Renal cortical epithelial cell (primary cell): ENCODE results near the gene TM4SF18. TPM values are rescaled to one million over a fixed set of nuclear protein-coding genes. Genes with fewer than 3 reads are reported as not detected.
"Not testable (repeated sequence)": the region's sequence is repeated elsewhere in the genome, so short reads cannot be mapped to it uniquely, and the experiment has no call there.

Experiments
- DNase-seq: peaks from one replicate; pipeline ENCODE4 v3.0.0-alpha.2; 2011; ENCODE audit warnings: low read depth
- total RNA-seq: library from RNA; depleted of rRNA; stranded (reverse); fragments of >200 nt; gene quantifications from 2 replicates; pipeline ENCODE4 v1.2.3, GENCODE V29; 2014

TM4SF18 gene, protein sequence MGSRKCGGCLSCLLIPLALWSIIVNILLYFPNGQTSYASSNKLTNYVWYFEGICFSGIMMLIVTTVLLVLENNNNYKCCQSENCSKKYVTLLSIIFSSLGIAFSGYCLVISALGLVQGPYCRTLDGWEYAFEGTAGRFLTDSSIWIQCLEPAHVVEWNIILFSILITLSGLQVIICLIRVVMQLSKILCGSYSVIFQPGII
- 11.9 and 21.5 TPM in 2 replicates for total RNA-seq

DNA sequence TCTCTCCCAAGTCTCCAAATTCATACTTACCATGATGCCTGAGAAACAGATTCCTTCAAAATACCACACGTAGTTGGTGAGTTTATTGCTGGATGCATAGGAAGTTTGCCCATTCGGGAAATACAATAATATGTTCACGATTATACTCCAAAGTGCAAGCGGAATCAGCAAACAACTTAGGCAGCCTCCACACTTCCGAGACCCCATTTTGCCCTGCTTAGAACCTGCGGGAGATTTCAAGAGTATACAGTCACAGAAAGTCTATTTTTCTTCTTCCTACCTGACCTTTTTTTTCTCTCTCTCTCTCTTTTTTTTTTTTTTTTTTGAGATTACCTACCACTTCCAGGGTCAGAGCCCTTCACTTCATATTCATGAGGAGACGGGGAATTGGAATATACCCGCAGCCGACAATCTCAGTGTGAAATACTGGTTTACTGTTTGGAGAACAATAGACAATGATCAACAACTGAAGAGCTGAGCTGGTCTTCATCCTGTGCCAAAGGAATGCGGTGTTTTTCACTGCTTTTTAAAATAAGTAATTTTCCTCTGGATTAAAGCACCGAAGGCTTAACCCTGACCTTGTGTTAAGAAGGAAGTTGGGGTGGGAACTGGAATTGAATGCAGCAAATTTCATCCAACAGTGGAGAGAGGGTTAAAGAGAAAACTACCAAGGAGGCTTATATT lies at the start of gene TM4SF18:
TSS of gene TM4SF18 (minus strand) at position 461 of the 684 bp plus-strand sequence. CDS start at position 207, 254 bp downstream.
- peak; percentile 54 for DNase-seq

DNA sequence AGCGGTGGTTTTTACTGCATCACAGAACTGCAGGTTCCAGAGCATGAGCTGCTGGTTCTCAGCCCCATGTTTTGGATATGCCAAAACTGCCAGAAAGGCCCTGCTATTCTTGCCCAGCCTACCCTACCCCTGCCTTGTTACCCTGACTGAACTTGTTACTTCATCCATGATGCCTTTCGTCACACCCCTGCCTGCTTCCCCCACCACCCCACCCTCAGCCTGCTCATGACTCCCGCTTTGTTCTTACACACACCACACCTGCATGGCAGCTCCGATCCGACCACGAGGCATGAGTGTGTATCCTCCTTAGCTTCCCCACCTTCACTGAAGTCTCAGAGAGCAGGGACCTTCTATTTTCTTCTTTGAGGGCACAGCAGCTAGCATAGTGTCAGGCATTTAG lies 49.1 kb upstream of the TM4SF18 start:
- DNase-seq = peak; percentile 19

DNA sequence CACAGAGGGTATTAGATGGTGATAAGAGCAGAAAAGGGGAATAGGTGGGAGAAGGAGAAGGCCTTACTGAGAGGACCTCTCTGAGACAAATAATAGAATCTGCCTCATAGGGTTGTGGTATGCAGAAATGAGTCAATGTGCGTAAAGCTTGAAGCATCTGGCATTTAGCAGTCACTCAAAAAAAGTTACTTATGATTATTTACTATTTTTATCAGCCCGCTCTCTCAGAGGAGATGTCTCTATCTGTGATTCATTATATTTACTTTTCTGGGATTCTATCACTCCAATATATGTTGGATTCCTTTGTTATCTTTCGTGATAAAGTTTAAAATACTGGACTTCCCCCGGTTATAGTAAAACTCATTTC lies 48.6 kb upstream of the TM4SF18 start:
- peak; percentile 66 for DNase-seq

DNA sequence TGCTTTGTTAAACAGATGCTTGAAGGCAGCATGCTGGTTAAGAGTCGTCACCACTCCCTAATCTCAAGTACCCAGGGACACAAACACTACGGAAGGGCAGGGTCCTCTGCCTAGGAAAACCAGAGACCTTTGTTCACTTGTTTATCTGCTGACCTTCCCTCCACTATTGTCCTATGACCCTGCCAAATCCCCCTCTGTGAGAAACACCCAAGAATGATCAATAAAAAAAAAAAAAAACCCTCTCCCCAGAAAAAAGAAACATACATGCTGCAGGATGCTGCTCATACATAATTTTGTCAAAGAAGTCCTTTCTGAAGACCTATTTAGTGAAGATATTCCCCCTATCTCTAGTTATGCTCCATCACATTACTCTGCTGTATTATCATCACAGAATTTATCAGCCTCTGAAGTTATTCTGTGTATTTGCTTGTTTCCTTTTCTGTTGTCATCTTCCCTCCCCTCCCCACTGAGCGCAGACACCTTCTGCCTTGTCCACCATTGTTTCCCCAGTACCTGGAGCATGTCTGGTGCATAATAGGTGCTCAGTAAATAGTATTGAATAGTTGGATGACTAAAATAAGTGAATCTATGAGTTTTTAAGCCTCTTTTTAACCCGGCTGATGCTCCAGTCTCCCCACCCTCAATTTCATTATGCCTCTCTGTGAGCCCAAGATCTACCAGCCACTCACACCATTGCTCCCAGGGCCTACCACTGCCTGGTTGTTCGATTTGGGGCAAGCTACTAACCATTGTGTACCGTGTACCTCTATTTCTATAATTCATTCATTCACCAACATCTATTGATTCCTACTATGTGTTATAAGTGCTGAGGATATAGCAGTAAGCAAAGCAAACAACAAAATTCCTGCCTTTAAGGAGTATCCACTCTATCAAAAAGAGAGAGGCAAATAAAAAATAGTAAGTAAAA lies 48.0 kb upstream of the TM4SF18 start:
- no peak for DNase-seq

DNA sequence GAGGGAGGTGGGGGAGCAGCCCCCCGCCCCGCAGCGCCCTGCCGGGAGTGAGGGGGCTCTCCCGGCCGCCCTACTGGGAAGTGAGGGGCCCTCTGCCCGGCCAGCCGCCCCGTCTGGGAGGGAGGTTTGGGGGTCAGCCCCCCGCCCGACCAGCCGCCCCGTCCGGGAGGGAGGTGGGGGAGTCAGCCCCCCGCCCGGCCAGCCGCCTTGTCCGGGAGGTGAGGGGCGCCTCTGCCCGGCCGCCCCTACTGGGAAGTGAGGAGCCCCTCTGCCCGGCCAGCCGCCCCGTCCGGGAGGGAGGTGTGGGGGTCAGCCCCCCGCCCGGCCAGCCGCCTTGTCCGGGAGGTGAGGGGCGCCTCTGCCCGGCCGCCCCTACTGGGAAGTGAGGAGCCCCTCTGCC lies 46.8 kb upstream of the TM4SF18 start:
- not testable (repeated sequence) for DNase-seq

DNA sequence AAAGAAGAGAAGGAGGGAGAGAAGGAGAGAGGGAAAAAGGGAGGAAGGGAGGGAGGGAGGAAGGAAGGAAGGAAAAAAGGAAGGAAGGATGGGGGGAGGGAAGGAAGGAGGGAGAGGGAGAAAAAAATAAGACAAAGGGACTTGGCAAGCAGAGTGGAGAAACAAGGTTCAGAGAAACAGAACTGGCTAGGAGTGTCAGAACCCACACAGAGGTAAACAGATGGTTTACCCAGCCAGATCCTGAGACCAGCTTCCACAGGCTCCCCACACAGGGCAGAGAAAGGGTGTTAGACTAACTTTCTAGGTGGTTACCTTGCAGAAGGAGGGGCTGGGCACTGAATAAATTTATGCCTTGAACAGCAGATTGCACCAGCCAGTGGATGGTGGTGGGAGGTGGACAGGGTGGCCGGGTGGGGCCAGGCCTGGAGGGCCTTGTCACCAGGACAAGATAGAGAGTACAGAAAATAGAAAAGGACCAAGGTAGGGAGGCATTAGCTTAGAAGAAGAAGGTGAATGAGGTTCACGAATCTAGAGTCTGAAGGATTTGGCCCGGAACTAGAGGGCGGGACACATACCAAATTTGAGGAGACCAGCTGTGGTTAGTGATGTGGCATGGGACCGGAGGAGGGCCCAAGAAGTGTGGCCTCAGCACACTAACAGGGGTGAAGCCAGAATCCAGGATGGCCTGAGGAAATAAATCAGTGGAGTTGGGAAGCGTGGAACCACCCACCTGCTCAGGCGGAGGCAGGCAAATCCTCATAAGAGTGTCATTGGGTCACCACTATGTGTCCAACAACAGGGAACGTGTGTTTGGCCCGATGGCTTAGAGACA lies 45.3 kb upstream of the TM4SF18 start:
- DNase-seq = peak; percentile 60

DNA sequence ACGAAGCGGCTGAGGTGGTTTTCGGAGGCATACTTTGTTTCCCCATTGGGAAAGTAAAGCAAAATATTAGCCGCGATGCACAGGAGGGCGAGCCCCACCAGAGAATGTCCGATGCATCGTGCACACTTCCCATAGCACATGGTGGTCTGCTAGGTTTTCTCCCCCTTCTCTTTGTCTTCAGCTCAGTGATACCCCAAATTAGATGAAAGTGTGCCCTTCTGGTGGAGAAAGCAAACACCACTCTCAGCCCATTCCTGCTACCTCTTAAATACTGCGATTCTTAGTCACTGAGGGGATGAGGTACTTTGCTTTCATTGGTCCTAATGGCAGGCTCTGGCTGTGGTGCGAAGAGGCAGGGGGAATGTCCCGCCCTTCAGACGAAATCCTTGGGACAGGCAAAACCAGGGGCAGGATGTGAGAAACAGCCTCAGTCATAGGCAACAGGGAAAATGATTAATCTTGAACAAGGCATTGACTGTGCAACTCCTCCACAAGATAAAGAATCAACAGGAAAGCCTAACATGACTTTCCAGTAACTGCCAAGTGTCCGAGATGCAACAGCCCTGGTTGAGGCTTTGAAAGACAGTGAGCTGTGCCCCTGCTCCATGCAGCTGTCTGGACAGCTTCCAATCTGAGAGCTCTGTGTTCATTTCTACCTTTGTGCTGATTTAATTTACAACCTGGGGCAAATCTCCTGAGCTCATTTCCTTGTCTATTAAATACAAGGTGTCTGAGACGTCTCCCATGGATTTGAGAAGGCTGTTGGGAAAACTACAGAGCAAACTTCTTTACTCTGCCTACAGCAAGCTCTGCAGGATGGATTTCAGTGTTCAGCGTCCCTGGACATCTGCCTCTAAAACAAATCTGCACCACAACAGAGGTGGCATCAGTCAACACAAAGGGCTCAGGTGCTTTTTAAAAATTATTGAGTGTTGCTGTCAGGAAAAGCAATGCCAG lies 44.2 kb upstream of the TM4SF18 start, which contains the start of gene TM4SF1:
TSS of gene TM4SF1 (minus strand) at position 242 of the 957 bp plus-strand sequence. CDS start at position 140, 102 bp downstream.
- peak; percentile 99 for DNase-seq

DNA sequence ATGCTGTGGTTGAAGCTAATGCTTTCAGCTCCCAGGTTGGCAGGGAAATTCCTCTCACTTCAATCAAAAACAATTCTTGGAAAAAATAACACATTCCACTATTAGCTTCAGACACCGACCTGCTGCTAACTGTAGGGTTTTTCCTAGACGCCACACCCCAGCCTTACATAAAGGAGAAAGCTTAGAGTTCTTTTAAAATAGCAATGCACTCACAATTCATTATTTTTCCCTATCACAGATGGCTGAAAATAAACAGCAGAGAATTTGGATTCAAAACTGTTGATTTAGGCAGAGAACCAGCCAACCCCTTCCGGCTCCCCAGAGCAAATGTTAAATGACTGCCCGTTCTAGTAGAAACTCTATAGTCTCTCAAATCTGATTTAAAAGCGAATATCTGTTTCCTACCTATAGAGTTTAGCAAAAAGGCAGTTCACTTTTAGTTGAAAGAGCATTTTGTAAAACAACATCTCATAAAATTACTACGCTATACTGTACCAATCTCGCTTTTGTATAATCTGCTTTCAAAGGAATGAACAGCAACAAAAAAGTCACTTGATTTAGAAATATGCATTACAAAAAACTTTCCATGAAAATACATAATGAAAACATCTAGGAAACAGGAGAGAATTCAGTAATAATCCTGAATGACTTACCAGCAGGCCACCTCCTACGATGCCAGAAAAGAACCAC lies 43.4 kb upstream of the TM4SF18 start:
- DNase-seq = peak; percentile 73

DNA sequence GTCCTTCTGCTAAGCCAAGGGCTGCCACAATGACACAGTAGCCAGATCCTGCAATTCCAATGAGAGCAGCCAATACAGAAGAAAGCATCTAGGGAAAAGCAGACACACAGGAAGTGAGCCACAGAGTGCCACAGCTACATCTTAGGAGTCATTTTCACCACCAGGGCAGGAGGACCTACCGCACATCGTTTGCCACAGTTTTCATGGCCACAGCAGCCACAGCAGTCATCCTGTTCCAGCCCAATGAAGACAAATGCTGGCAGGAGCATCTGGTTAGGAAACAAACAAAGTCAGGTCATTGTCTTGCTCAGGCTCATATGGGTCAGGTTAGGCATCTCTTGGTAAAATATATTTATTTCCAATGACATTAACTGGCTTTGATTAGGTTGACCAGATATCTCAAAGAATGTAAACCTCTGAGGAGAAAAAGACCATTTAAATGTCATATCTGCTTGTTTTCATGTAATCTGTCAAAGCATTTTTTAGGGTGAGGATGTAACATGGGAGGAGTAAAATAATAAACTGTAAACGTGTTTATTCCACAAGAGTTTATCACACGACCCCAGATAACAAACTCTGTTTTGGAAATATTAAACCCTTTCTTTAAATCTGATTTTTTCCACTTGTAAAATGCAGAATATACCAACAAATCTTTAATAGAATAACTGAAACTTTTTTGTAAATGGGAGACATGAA lies 42.2 kb upstream of the TM4SF18 start:
- peak; percentile 63 for DNase-seq

DNA sequence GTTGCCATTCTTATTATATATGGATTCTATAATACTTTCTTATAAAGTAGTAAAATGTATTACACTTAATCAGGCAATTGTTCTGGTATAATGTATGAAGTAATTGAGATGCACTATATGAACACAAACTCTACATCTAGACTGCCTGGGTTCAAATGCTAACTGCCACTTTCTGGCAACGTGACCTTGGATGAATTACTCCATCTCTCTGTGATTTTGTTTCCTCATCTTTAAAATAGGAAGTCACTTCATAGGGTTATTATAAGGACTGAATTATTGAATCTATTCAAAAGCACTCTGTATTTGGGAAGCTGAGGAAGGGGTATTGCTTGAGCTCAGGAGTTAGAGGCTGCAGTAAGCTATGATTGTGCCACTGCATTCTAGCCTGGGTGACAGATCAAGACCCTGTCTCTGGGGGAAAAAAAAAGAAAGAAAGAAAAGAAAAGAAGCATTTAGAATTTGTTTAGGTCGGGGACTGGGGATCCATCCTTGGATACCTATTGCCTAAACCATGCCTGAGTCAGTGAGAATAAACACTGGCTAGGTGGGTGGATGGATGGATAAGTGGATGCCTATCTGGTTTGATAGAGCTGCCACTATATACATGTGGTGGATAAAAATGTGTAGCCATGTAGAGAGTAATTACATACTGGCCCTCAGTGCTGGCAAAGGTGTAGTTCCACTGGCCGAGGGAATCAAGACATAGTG lies 41.5 kb upstream of the TM4SF18 start:
- DNase-seq = no peak

DNA sequence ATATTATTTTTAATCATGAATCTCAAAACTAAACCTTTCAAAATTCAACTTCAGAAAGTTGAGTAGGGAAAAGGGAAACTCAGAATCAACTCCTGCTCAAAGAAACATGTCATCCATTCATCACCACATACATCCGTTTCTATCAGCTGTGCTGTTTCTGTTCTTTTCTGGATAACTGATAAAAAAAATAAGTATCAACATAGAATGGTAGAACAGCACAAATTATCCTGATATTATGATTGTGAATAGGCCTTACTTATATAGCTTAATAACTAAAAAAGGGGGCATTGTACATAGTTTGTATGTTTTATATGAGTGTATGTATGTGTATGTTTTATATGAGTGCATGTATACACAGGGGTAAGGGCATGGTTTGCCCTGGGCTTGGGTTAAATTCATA lies 41.0 kb upstream of the TM4SF18 start:
- DNase-seq = no peak

DNA sequence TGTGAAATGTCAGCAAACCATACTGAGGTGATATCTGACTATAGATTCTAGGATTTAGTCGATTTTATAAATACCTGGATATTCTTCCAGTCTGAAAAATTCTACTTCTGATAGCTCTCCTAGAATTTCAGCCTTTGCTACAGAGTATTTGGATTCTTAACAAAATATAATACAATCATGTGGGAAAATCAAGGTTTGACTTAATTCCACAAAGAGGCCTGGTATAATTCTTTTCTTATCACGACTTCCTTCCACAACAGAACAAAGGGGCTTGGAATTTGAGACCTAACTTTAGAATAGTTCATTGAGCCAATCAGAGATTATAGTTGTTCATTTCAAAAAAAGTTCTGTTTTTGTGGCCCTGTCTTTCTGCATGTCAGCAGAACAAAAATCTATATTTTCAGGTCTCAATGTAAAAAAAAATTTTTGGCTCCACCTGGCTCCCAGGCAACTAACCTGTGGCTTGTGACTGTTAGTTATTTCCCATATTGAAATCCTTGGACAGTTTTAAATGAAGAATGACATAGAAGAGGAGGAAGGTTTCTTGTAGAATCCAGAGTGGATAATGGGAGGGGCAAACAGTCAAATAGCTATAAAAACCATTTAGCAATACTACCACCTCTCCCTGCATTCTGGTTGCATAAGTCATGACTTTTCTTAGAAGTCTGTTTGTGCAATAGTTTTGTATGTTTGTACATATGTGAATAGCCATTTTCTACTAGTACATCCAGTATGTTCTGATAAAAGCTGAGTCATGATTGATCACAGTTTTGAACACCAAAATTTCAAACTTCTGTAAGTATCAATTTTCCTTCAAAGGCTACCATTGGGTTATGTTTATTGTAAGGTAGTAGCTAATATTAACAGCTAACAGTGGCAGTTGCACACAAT lies 40.0 kb upstream of the TM4SF18 start:
- peak; percentile 95 for DNase-seq

DNA sequence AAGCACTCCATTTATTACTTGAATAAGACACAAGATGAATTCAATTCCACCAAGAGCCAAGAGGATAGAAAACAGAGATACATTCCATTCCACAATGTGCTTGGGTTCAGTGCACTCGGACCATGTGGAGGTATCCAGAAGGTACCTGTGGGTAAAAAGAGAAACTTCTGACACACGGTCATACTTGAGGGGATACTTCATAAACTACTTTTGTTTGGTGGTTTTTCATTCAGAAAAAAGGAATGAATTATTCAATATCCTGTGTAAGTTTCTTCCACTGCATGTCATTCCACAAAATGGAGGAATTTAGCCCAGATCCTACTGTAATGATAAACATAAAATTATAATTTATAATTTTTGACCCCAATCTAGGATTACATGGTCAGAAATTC lies 38.3 kb upstream of the TM4SF18 start:
- DNase-seq = peak; percentile 54

DNA sequence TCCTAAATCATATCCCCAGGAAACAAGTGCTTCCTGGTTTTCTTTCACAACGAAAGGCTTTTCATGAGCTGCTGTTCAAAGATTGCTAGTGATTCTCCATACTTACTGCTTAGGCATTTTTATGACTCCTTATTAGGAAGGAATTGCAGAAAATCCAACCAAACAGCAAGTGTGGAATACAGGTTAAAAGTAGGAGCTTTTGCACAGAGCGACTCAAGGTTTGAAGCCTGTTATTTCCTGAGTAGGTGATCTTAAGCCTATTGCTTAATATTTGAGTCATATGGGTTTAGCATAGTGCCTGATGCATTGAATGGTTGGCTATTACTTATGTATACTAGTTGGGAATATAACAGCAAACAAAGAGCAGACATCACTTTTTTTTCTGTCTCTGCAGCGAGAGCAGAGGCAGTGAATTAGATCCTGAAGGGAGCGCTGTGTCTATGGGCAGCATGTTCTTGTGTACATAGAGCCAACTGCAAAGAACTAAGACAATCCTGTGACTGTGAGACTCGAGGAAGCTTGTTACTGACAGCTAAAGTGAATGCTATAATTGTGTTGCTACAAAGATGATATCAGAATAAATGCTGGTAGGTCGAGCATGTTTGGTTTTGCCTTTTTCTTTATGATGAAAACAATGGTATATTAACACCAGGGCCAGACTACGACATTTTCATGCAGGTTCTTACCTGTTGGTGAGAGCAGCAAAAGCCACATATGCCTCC lies 37.7 kb upstream of the TM4SF18 start:
- DNase-seq = peak; percentile 74

DNA sequence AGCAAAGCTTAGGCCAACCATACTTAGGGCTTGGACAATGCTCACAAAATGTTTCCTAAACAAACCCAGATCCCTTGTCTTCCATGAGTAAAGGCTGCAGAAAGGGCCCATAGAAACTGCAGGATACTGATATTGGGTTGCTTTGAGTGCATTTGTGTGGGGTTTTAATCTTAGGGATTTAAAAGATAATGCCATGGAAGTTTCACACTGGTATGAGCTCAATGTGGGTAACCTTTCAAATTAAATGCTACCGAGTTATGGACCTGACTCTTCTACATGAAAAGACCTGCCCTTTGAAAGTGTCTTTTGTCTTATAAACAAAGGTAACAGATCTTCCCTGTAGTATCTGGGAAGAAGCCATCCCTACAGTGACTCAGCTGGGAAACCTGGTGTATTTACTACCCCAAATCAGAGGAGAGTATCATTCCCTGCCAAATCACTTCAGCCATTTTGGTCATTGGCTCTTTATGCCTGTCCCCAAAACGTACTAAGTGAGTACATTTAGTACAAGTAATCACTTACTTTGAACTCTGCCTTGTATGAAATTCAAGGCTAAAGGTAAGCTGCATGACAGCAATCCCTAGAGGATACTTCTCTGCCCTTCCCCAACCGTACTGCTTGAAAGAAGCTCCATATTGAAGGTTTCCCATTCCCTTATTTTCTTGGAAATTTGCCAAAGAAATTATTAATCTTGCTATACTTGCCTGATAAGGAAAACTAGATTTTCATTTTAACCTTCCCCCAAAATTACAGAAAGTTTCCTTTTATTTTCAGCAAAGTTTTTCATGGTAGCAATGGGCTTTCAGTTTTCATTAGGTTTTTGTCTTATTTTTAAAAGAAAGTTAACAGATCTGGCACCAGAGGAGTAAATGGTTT lies 36.8 kb upstream of the TM4SF18 start:
- peak; percentile 26 for DNase-seq
